HEK293 (cell line): ENCODE results near the gene DCST1.

Experiments
- BCL11A ChIP-seq: fragments of 450-650 bp; formaldehyde crosslinking; IDR thresholded peaks from 2 replicates; pipeline ENCODE4 v1.5.1; 2016; ENCODE audit warnings: low read depth, missing biosample characterization, missing genetic modification characterization
- HOXC10 ChIP-seq: sonication (generic); formaldehyde crosslinking; IDR thresholded peaks from 2 replicates; pipeline ENCODE4 v1.8.1; 2023; ENCODE audit warnings: mild to moderate bottlenecking, missing genetic modification reagents
- ZNF239 ChIP-seq: fragments of 450-650 bp; formaldehyde crosslinking; IDR thresholded peaks from 2 replicates; pipeline ENCODE4 v1.5.1; 2016; ENCODE audit warnings: missing biosample characterization, missing genetic modification characterization
- ZNF549 ChIP-seq: fragments of 450-650 bp; IDR thresholded peaks from 2 replicates; pipeline ENCODE4 v1.5.1; 2018; ENCODE audit warnings: missing biosample characterization, missing genetic modification characterization, mild to moderate bottlenecking, inconsistent platforms, moderate library complexity
- ZNF701 ChIP-seq: fragments of 450-650 bp; formaldehyde crosslinking; IDR thresholded peaks from 2 replicates; pipeline ENCODE4 v1.5.1; 2016; ENCODE audit warnings: missing biosample characterization, missing genetic modification characterization
- ZNF777 ChIP-seq: fragments of 450-650 bp; formaldehyde crosslinking; IDR thresholded peaks from 2 replicates; pipeline ENCODE4 v1.5.1; 2017; ENCODE audit warnings: missing biosample characterization, missing genetic modification characterization, borderline replicate concordance
- TF ChIP-seq, protein P1 (sequence below): fragments of 450-650 bp; formaldehyde crosslinking; IDR thresholded peaks from 2 replicates; pipeline ENCODE4 v1.5.1; 2016; ENCODE audit warnings: missing biosample characterization, missing genetic modification characterization
- TF ChIP-seq, protein P2 (sequence below): sonication (generic); formaldehyde crosslinking; IDR thresholded peaks from 2 replicates; pipeline ENCODE4 v1.8.1; 2022; ENCODE audit warnings: mild to moderate bottlenecking, moderate library complexity, missing genetic modification reagents
- TF ChIP-seq, protein P3 (sequence below): fragments of 450-650 bp; formaldehyde crosslinking; IDR thresholded peaks from 2 replicates; pipeline ENCODE4 v1.5.1; 2016; ENCODE audit warnings: missing biosample characterization, missing genetic modification characterization

DNA sequence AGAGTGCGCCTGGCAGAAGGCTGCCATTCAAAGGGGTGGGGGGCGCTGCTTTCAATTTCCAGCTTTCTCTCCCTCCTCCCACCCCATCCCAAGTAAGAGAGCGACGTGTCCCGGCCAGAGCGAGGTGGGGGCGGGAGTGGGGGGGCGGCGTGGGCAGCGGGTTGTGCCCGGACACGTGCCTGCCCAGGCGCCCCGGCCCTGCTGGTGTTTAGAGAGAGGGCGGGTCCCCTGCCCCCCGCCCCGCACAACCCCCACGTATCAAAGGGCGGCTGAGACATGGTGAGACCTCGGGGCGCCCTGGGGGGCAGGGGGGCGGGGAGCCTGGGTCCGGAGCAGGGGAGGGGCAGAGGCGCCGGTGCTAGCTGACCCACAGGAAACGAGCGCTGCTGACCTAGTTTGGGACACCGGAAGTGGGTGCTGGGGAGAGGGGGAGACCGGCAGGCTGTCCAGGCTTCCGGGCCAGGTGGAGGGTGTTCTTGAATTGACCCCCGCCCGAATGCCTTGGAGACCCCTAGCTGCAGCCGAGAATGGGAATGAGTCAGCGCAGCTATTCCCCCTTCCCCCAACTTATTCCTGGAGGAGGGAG, 29.8 kb upstream of the DCST1 start:
- TF ChIP-seq, protein P1, sequence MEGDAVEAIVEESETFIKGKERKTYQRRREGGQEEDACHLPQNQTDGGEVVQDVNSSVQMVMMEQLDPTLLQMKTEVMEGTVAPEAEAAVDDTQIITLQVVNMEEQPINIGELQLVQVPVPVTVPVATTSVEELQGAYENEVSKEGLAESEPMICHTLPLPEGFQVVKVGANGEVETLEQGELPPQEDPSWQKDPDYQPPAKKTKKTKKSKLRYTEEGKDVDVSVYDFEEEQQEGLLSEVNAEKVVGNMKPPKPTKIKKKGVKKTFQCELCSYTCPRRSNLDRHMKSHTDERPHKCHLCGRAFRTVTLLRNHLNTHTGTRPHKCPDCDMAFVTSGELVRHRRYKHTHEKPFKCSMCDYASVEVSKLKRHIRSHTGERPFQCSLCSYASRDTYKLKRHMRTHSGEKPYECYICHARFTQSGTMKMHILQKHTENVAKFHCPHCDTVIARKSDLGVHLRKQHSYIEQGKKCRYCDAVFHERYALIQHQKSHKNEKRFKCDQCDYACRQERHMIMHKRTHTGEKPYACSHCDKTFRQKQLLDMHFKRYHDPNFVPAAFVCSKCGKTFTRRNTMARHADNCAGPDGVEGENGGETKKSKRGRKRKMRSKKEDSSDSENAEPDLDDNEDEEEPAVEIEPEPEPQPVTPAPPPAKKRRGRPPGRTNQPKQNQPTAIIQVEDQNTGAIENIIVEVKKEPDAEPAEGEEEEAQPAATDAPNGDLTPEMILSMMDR: no peak; the same call in 1 of the 2 replicates
- TF ChIP-seq HOXC10 (no peak), BCL11A (tag by site-specific recombination) (no peak), ZNF777 (tag by site-specific recombination) (no peak), ZNF239 (tag by site-specific recombination) (no peak), ZNF701 (tag by site-specific recombination) (no peak), ZNF549 (no peak)
- TF ChIP-seq, protein P2, sequence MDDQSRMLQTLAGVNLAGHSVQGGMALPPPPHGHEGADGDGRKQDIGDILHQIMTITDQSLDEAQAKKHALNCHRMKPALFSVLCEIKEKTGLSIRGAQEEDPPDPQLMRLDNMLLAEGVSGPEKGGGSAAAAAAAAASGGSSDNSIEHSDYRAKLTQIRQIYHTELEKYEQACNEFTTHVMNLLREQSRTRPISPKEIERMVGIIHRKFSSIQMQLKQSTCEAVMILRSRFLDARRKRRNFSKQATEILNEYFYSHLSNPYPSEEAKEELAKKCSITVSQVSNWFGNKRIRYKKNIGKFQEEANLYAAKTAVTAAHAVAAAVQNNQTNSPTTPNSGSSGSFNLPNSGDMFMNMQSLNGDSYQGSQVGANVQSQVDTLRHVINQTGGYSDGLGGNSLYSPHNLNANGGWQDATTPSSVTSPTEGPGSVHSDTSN (CRISPR knock-in tag): no peak
- TF ChIP-seq, protein P3, sequence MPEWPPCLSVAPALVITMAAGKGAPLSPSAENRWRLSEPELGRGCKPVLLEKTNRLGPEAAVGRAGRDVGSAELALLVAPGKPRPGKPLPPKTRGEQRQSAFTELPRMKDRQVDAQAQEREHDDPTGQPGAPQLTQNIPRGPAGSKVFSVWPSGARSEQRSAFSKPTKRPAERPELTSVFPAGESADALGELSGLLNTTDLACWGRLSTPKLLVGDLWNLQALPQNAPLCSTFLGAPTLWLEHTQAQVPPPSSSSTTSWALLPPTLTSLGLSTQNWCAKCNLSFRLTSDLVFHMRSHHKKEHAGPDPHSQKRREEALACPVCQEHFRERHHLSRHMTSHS (tag by site-specific recombination): no peak
